ENCODE data around the gene NFIC.
"Not testable (repeated sequence)": the region's sequence is repeated elsewhere in the genome, so short reads cannot be mapped to it uniquely, and the experiment has no call there.

The NFIC gene

DNA sequence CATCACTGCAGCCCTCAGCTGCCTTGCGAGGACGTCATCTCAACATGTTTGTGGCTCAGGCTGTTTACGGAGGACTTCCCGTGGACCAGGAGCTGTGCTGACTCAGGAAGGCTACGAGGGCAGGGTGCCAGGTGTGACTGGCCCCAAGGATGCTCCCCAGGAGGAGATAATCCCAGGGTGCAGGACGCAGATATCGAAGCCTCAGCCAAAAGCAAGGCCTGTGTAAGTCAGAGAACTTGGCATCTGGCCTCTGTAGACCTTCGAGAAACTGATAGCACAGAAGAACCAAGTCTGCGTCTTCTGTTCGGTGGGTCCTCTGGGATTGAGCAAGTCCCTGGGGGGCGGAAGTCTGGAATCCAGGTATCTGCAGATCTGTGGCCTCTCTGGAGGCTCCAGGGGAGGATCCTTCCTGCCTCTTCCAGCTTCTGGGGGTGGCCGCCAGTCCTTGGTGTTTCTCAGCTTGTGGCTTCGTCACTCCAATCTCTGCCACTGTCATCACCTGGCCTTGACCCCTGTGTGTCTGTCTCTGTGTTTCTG, 136.7 kb downstream of the NFIC start:
- no peak for TF ChIP-seq Cebpa-rat (IDR thresholded peaks at IDR 0.05)
- H3K36me3 ChIP-seq = peaks cover 0 to 3% (median under 1%) of the 10 kb centered on the region in 11 experiments; a peak in 6 of 22 replicates
- H3K4me2 ChIP-seq = no peak overlapping the region
- peaks cover 6 to 20% (median 9%) of the 10 kb centered on the region in 11 experiments; a peak in 19 of 22 replicates for H4K20me1 ChIP-seq
- H3K27me3 ChIP-seq = no peaks in the 10 kb centered on the region
- no peak overlapping the region for H3K4me3 ChIP-seq
- H3K9ac ChIP-seq = peak overlapping the region in 3 of 11 experiments; percentile 2 to 33 (median 9); a peak in 1 of 22 replicates
- H3K9me3 ChIP-seq (replicated peaks in 1 of 11) = no peaks in the 10 kb centered on the region
- H3K27ac ChIP-seq = no peak overlapping the region
- peaks cover 33 to 42% (median 34%) of the 10 kb centered on the region in 10 experiments for H3K4me1 ChIP-seq

DNA sequence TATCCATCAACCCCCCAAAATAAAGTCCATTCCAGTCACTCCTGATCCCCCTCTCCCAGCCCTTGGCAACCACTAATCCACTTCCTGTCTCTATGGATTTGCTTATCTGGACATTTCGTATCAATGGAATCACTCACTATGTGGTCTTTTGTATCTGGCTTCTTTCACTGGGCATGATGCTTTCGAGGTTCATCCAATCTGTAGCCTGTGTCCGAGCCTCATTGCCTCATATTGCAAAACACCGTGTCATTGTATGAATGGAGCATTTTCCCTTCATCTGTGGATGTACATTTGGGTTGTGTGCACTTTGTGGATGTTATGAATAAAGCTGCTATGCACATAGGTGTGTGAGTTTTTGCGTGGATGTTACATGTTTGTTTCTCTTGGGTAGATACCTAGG, 138.4 kb downstream of the NFIC start:
- Histone ChIP-seq H3K27me3 (no peaks in the 10 kb centered on the region), H3K4me3 (no peak overlapping the region), H3K4me1 (peaks cover 37 to 49% (median 41%) of the 10 kb centered on the region in 10 experiments), H4K20me1 (peaks cover 22 to 27% (median 24%) of the 10 kb centered on the region in 11 experiments), H3K4me2 (peak overlapping the region; percentile 83 to 99 (median 91); a peak in 20 of 22 replicates), H3K9ac (peak overlapping the region in 1 of 11 experiments; percentile 98; a peak in 1 of 22 replicates), H3K36me3 (peaks cover 5 to 17% (median 13%) of the 10 kb centered on the region in 11 experiments; a peak in 19 of 22 replicates), H3K27ac (peak overlapping the region in 9 of 11 experiments; percentile 86 to 97 (median 94); a peak in 11 of 22 replicates), H3K9me3 (replicated peaks in 1 of 11) (no peaks in the 10 kb centered on the region)
- no peak for TF ChIP-seq Cebpa-rat (IDR thresholded peaks at IDR 0.05)

DNA sequence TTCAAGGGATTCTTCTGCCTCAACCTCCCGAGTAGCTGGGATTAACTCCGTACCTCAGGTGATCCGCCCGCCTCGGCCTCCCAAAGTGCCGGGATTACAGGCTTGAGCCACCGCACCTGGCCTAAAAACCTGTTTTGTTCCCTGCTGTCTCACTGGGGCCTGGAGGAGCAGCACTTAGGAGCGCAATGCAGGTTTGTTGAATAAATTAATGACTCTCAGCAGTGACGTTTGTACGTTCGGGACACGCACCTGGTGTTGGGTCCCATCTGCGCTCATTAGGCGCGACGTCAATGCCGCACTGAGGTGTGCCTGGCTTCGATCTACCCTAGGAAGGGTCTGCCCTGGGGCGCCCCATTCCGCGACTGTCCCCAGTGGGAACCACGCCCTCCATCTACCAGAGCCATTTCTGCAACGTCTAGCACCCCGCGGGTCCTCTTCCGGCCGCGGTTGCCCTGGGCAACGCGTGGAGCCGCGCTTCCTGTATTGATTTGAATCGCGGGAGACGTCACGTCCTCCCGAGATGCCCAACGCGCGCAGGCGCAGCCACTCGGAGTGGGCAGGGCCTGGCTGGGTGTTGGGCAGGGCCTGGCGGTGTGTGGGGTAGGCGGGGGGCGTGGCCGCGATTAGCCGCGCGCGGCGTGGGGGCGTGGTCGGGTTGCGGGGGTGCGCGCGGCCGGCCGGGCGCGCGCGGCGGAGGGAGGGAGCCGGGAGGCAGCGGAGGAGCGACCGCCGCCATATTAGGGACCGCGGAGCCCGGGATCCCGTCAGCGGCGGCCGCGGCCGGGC, 139.4 kb downstream of the NFIC start, which contains the start of gene FZR1:
FZR1 (plus strand) TSS at position 714 of the 786 bp plus-strand sequence. CDS start 16,679 bp downstream, outside the sequence.
- Histone ChIP-seq H3K9me3 (replicated peaks in 1 of 11) (no peaks in the 10 kb centered on the region), H3K9ac (peak within 1 kb of the TSS; percentile 94 to 100 (median 98)), H3K4me3 (peak within 1 kb of the TSS; percentile 92 to 100 (median 96)), H4K20me1 (peaks cover 33 to 36% (median 35%) of the 10 kb centered on the region in 11 experiments), H3K27ac (peak within 1 kb of the TSS; percentile 90 to 97 (median 94)), H3K36me3 (peaks cover 16 to 28% (median 23%) of the 10 kb centered on the region in 11 experiments), H3K27me3 (no peaks in the 10 kb centered on the region), H3K4me1 (peaks cover 34 to 53% (median 39%) of the 10 kb centered on the region in 10 experiments), H3K4me2 (peak within 1 kb of the TSS; percentile 95 to 99 (median 97))
- no peak for TF ChIP-seq Cebpa-rat (IDR thresholded peaks at IDR 0.05)

GRCh38 chr19:3506384-3507340, 140.3 kb downstream of the NFIC start:
- H3K9ac ChIP-seq = peak overlapping the region; percentile 94 to 100 (median 98)
- H3K4me3 ChIP-seq = peak overlapping the region; percentile 92 to 100 (median 96)
- TF ChIP-seq Cebpa-rat (IDR thresholded peaks at IDR 0.05) = no peak
- H3K4me1 ChIP-seq = peaks cover 32 to 52% (median 43%) of the 10 kb centered on the region in 10 experiments
- peaks cover 42 to 45% (median 43%) of the 10 kb centered on the region in 11 experiments for H4K20me1 ChIP-seq
- peak overlapping the region; percentile 94 to 99 (median 96) for H3K4me2 ChIP-seq
- peak overlapping the region; percentile 90 to 97 (median 94) for H3K27ac ChIP-seq
- peaks cover 19 to 36% (median 32%) of the 10 kb centered on the region in 11 experiments for H3K36me3 ChIP-seq
- no peaks in the 10 kb centered on the region for H3K9me3 ChIP-seq (replicated peaks in 1 of 11)
- H3K27me3 ChIP-seq = no peaks in the 10 kb centered on the region

GRCh38 chr19:3507371-3508120, 141.2 kb downstream of the NFIC start:
- TF ChIP-seq Cebpa-rat (IDR thresholded peaks at IDR 0.05) = no peak
- Histone ChIP-seq H3K4me3 (peak overlapping the region; percentile 92 to 100 (median 96)), H3K9me3 (replicated peaks in 1 of 11) (no peaks in the 10 kb centered on the region), H3K27me3 (no peaks in the 10 kb centered on the region), H3K4me2 (peak overlapping the region; percentile 94 to 99 (median 96)), H4K20me1 (peaks cover 50 to 53% (median 52%) of the 10 kb centered on the region in 11 experiments), H3K27ac (peak overlapping the region in 8 of 11 experiments; percentile 35 to 97 (median 94); a peak in 11 of 22 replicates), H3K36me3 (peaks cover 19 to 45% (median 36%) of the 10 kb centered on the region in 11 experiments), H3K9ac (peak overlapping the region; percentile 94 to 100 (median 98)), H3K4me1 (peaks cover 32 to 61% (median 51%) of the 10 kb centered on the region in 10 experiments)

DNA sequence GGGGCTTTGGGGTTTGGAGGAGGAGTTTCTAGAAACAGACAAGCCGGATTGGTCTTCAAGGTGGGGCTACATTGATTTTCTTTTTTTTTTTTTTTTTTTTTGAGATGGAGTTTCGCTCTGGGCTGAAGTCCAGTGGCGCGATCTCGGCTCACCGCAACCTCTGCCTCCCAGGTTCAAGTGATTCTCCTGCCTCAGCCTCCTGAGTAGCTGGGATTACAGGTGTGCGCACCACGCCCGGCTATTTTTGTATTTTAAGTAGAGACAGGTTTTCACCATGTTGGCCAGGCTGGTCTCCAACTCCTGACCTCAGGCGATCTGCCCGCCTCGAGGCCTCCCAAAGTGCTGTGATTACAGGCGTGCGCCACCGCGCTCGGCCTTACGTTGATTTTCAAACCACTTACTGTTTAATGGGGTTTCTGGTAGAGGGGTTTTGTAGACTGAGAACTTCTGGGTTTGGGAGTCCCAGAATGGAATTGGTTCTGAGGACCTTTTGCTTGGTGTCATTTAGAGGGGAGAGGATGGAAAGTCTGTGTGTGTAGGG, 141.8 kb downstream of the NFIC start:
- peak overlapping the region; percentile 40 to 99 (median 73) for H3K4me2 ChIP-seq
- H3K36me3 ChIP-seq = peaks cover 19 to 52% (median 40%) of the 10 kb centered on the region in 11 experiments
- peak overlapping the region in 3 of 11 experiments; percentile 20 to 40 (median 38); a peak in 2 of 22 replicates for H3K27ac ChIP-seq
- H3K9me3 ChIP-seq (replicated peaks in 1 of 11); H3K27me3 ChIP-seq: not testable (repeated sequence)
- H3K9ac ChIP-seq = peak overlapping the region; percentile 25 to 62 (median 46); a peak in 16 of 22 replicates
- H3K4me1 ChIP-seq = peaks cover 38 to 66% (median 58%) of the 10 kb centered on the region in 10 experiments
- H4K20me1 ChIP-seq = peaks cover 57 to 60% (median 59%) of the 10 kb centered on the region in 11 experiments
- H3K4me3 ChIP-seq = 0 out of 20 replicates have a peak overlapping the region, but pooled peaks of 2 of the 10 experiments have one; percentile 5 to 9

DNA sequence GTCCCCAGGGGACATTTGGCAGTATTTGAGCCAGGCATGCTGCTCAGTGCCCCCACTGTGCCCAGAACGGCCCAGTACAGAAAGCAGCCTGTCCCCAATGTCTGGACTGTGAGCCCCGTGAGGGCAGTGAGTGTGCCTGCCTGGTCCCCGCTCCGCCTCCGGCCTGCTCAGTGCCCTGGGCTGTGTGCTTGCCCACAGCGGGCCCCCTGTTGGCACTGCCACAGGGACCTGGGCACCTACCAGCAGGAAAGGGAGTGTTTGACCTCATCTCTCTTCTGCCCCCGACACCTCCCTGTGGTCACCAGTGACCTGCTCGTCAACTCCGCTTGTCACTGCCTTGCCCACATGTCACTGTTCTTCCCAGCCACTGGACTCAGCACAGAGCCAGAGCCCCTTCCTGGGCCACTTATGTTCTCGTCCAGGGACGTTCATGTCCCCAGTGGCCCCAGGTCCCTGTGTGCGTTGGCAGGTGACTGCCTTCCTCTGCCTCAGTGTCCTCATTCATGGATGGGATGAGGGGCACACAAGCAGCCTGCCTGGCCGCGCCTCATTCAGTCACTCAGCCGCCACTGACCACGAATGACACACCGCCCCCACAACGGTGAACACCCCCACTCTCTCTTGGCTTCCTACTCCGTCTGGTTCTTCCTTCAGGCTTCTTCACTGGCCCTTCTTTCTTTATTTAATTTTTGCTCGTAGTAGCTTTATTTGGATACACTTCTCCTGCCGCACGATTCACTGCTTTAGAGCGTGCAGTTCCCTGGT, 142.6 kb downstream of the NFIC start:
- Histone ChIP-seq H3K9me3 (replicated peaks in 1 of 11) (no peaks in the 10 kb centered on the region), H3K4me2 (peak overlapping the region; percentile 40 to 99 (median 73)), H3K27ac (peak overlapping the region in 4 of 11 experiments; percentile 19 to 40 (median 29); a peak in 3 of 22 replicates), H3K9ac (peak overlapping the region; percentile 25 to 62 (median 46); a peak in 18 of 22 replicates), H4K20me1 (peaks cover 65 to 68% (median 66%) of the 10 kb centered on the region in 11 experiments), H3K36me3 (peaks cover 19 to 59% (median 42%) of the 10 kb centered on the region in 11 experiments), H3K4me1 (peaks cover 45 to 74% (median 65%) of the 10 kb centered on the region in 10 experiments), H3K27me3 (no peaks in the 10 kb centered on the region), H3K4me3 (0 out of 20 replicates have a peak overlapping the region, but pooled peaks of 1 of the 10 experiments have one; percentile 5)
- no peak for TF ChIP-seq Cebpa-rat (IDR thresholded peaks at IDR 0.05)

Measured in BLaER1 treated with 17β-estradiol and CSF1 and Interleukin-3, amounts not matched to agents 10 nM and 100 nM (cell line).